ENCODE measurements around the gene C1orf232.

C1orf232 gene

GRCh38 chr1:26122988-26123973 lies 45.5 kb downstream of the C1orf232 start:
- DNase-seq: no peak

GRCh38 chr1:26121854-26122773 lies 46.6 kb downstream of the C1orf232 start:
- DNase-seq: no peak

GRCh38 chr1:26119892-26120608 lies 48.7 kb downstream of the C1orf232 start:
- DNase-seq: no peak

- no peak for DNase-seq
Measured at GRCh38 chr1:26114165-26114927, 54.4 kb downstream of the C1orf232 start.

All from activated naive CD4-positive, alpha-beta T cell treated with Interleukin-2 at 50 U/mL for 16 hours (primary cell).